SU-DHL-6 (cell line): ENCODE results near the gene PTK6.

ENCODE experiments used
- H2AFZ ChIP-seq: fragments of 200-600 bp; sonication (generic); 2 replicates; pipeline ENCODE4 v1.6.1; 2014; ENCODE audit warnings: low read depth, mild to moderate bottlenecking, moderate library complexity, mixed read lengths, antibody characterized with exemption, low read length; ENCODE audit not compliant: severe bottlenecking
- H3F3A ChIP-seq: fragments of 200-600 bp; shearing (Covaris generic); 2 replicates; pipeline ENCODE4 v1.6.0; 2016; ENCODE audit warnings: antibody characterized with exemption, mild to moderate bottlenecking; ENCODE audit not compliant: insufficient read depth
- H3K27ac ChIP-seq: fragments of 200-600 bp; sonication (generic); 2 replicates; pipeline ENCODE4 v1.5.1; 2016; ENCODE audit warnings: low read depth, mild to moderate bottlenecking, low read length, moderate library complexity, mixed read lengths
- H3K27me3 ChIP-seq: fragments of 200-600 bp; sonication (generic), shearing (Covaris generic); 2 replicates; pipeline ENCODE4 v1.6.0; 2014; ENCODE audit warnings: mild to moderate bottlenecking, low read length
- H3K36me3 ChIP-seq: fragments of 200-600 bp; sonication (generic); 2 replicates; pipeline ENCODE4 v1.6.1; 2014; ENCODE audit warnings: mild to moderate bottlenecking, low read length, mixed read lengths
- H3K4me2 ChIP-seq: fragments of 300-600, 200-600 bp; shearing (Covaris generic), sonication (generic); 2 replicates; pipeline ENCODE4 v1.6.0; 2014; ENCODE audit warnings: low read length, low read depth, mild to moderate bottlenecking; ENCODE audit not compliant: poor library complexity, severe bottlenecking
- H3K4me3 ChIP-seq: fragments of 200-600 bp; sonication (generic); 2 replicates; pipeline ENCODE4 v1.5.1; 2014; ENCODE audit warnings: antibody characterized with exemption, low read length, mild to moderate bottlenecking, mixed read lengths; ENCODE audit not compliant: insufficient read depth, poor library complexity, severe bottlenecking
- H3K79me2 ChIP-seq: fragments of 200-600 bp; sonication (generic); 2 replicates; pipeline ENCODE4 v1.6.1; 2014; ENCODE audit warnings: mild to moderate bottlenecking, low read length, moderate library complexity; ENCODE audit not compliant: insufficient read depth
- H3K9ac ChIP-seq: fragments of 200-600 bp; sonication (generic); 2 replicates; pipeline ENCODE4 v1.7.0; 2014; ENCODE audit warnings: mild to moderate bottlenecking, low read length
- H3K9me2 ChIP-seq: fragments of 200-600 bp; sonication (generic); replicated peaks from 2 replicates; pipeline ENCODE4 v1.6.1; 2014; ENCODE audit warnings: low read length; ENCODE audit not compliant: insufficient read depth
- H3K9me3 ChIP-seq: fragments of 200-600 bp; sonication (generic); 2 replicates; pipeline ENCODE4 v1.6.1; 2014; ENCODE audit warnings: low read length, mixed read lengths; ENCODE audit not compliant: insufficient read depth
- H4K20me1 ChIP-seq: fragments of 200-600 bp; sonication (generic); 2 replicates; pipeline ENCODE4 v1.6.1; 2014; ENCODE audit warnings: low read depth, mild to moderate bottlenecking, antibody characterized with exemption, low read length, moderate library complexity, mixed read lengths
- EZH2phosphoT487 ChIP-seq: fragments of 200-600 bp; sonication (generic), shearing (Covaris generic); conservative IDR thresholded peaks from 2 replicates; pipeline ENCODE4 v1.6.1; 2018; ENCODE audit warnings: mild to moderate bottlenecking, antibody characterized with exemption, low read length, moderate library complexity, mixed read lengths
- TF ChIP-seq, protein P1 (sequence below): fragments of 200-600 bp; sonication (generic); IDR thresholded peaks from one replicate; pipeline ENCODE4 v1.5.1; 2017; ENCODE audit warnings: antibody characterized with exemption, mild to moderate bottlenecking, low read length, moderate library complexity; ENCODE audit not compliant: insufficient read depth, poor library complexity, severe bottlenecking

The PTK6 gene

DNA sequence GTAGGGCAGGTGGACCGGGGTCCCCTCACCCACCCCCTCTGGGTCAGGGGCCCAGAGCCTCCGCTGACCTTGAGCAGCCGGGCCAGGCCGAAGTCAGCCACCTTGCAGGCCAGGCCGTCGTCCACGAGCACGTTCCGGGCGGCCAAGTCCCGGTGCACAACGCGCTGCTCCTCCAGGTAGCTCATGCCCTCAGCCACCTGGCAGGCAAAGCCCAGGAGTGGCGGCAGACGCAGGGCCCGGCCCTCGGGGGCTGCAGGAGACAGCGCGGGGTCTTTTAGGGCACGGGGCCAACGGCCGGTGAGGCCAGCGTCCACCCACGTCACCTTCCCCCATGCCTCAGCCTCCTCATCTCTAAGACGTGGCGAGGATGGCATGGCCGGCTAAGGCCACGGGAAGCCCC lies 4.2 kb upstream of the PTK6 start:
- Histone ChIP-seq H3K27me3 (no peaks in the 10 kb centered on the region), H3K9me2 (no peaks in the 10 kb centered on the region), H4K20me1 (no peaks in the 10 kb centered on the region), H3K4me3 (no peak overlapping the region), H3K9ac (no peak overlapping the region), H3K27ac (no peak overlapping the region), H3K9me3 (no peaks in the 10 kb centered on the region), H3K4me2 (no peak overlapping the region), H2AFZ (no peak overlapping the region), H3K36me3 (no peaks in the 10 kb centered on the region), H3K79me2 (no peaks in the 10 kb centered on the region), H3F3A (no peaks in the 10 kb centered on the region)
- TF ChIP-seq, protein P1, sequence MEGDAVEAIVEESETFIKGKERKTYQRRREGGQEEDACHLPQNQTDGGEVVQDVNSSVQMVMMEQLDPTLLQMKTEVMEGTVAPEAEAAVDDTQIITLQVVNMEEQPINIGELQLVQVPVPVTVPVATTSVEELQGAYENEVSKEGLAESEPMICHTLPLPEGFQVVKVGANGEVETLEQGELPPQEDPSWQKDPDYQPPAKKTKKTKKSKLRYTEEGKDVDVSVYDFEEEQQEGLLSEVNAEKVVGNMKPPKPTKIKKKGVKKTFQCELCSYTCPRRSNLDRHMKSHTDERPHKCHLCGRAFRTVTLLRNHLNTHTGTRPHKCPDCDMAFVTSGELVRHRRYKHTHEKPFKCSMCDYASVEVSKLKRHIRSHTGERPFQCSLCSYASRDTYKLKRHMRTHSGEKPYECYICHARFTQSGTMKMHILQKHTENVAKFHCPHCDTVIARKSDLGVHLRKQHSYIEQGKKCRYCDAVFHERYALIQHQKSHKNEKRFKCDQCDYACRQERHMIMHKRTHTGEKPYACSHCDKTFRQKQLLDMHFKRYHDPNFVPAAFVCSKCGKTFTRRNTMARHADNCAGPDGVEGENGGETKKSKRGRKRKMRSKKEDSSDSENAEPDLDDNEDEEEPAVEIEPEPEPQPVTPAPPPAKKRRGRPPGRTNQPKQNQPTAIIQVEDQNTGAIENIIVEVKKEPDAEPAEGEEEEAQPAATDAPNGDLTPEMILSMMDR: no peak
- TF ChIP-seq EZH2phosphoT487: no peak

DNA sequence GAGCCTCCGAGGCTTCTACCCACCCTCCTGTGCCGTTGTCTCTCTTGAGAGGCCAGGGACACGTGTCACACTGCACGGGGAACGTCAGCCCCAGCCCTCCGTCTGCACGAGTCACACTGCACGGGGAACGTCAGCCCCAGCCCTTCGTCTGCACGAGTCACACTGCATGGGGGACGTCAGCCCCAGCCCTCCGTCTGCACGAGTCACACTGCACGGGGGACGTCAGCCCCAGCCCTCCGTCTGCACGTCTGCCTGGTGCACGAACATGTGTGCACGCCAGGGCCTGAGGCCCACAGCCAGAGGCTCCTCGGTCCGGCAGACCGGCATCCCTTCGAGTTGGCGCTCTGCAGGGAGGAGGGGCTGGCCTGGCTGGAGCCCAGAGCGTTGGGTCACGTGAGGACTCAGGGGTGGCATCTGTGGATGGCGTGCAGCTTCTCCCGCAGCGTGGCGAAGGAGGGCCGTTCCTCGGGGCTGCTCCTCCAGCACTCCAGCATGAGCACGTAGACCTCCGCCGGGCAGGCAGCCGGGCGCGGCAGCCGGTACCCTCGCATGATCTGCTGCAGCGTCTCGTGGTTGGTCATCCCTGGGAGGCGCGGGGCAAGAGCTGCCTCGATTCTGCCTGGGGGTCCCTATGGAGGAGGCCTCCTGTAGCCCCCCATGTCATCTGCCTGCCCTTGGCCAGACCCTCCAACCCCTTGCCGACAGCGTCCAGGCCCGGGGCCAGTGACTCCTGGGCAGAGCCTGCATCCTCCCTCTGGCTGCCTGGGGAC lies 3.4 kb upstream of the PTK6 start:
- no peaks in the 10 kb centered on the region for H3K36me3 ChIP-seq
- H4K20me1 ChIP-seq: no peaks in the 10 kb centered on the region
- H3F3A ChIP-seq: no peaks in the 10 kb centered on the region
- H3K4me3 ChIP-seq: no peak overlapping the region
- TF ChIP-seq EZH2phosphoT487: no peak
- TF ChIP-seq, protein P1: no peak
- no peaks in the 10 kb centered on the region for H3K79me2 ChIP-seq
- no peak overlapping the region for H3K27ac ChIP-seq
- H3K27me3 ChIP-seq: no peaks in the 10 kb centered on the region
- H2AFZ ChIP-seq: no peak overlapping the region
- no peak overlapping the region for H3K9ac ChIP-seq
- no peaks in the 10 kb centered on the region for H3K9me3 ChIP-seq
- H3K4me2 ChIP-seq: no peak overlapping the region
- H3K9me2 ChIP-seq: no peaks in the 10 kb centered on the region

DNA sequence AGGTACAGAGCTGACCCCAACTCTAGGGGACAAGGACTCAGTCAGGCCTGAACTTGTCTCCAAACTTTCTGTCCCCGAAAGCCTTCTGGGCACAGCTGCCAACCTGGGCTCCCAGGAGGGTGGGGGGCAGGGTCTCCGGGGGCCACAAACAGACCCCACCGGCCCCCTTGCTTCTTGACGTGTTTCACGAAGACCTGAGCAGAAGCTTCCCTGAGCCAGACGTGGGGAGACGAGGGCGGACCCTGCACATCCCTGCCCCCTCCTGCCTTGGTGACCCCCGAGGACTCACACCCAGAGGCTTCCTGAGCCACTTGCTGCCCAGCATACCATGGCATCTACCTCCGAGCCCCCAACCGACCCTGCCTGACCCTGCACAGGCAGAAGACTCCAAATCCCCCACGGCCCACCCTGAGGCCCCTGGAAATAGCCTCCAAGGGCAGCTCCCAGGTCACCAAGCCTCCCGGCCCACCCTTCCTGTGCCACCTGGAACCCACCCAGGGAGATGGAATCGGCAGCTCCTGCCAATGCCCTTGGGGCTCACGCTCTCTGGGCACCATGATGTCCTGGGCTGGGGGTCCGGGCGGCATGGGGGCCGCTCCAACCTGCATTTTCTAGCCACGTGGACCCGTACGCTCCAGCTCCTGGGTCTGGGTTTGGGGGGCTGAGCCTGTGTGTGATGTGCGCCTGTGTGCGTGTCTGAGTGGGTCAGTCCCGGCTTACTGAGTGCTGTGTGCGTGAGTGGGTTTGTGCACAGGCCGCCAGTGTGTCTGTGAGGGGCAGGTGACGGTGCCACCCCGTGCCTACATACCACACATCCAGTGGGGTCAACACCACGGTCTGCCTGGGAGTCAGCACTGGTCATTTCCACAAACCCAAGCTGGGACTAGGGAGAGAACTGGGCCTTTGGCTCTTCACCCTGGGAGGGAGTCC lies 2.5 kb upstream of the PTK6 start:
- Histone ChIP-seq H3K9me2 (no peaks in the 10 kb centered on the region), H2AFZ (no peak overlapping the region), H3K4me2 (no peak overlapping the region), H3K27ac (no peak overlapping the region), H3K9me3 (no peaks in the 10 kb centered on the region), H3K9ac (no peak overlapping the region), H3F3A (no peaks in the 10 kb centered on the region), H3K27me3 (no peaks in the 10 kb centered on the region), H3K79me2 (no peaks in the 10 kb centered on the region), H4K20me1 (no peaks in the 10 kb centered on the region), H3K36me3 (no peaks in the 10 kb centered on the region), H3K4me3 (no peak overlapping the region)
- TF ChIP-seq, protein P1: no peak
- TF ChIP-seq EZH2phosphoT487: no peak
